ENCODE measurements around the gene ADNP2. TPM values are rescaled to one million over a fixed set of nuclear protein-coding genes. Genes with fewer than 3 reads are reported as not detected.
A peak's percentile ranks its signal among the peaks of the same experiment; 100 is the strongest.

Gene ADNP2
- total RNA-seq, 1 donor from 2014 or later = 28.4 TPM

DNA sequence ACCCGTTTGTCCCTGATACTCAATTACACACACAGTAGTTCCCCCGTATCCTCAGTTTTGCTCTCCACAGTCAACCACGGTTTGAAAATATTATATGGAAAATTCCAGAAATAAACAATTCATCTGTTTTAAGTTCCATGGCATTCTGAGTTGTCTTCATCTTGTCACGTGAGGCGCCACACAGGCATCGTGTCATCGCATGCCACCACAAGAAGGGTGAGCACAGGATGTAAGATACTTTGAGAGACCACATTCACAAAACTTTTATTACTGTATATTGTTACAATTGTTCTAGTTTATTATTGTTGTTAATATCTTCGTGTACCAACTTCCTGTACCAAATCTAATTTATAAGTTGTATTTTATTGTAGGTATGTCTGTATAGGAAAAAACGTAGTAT is 17.7 kb downstream of the ADNP2 start:
- no peak overlapping the region for H3K27ac Mint-ChIP-seq
- H3K4me3 Mint-ChIP-seq = no peak overlapping the region
- no peaks in the 10 kb centered on the region for H3K9me3 Mint-ChIP-seq
- H3K36me3 Mint-ChIP-seq = peaks cover 48% of the 10 kb centered on the region
- peaks cover 22% of the 10 kb centered on the region for H3K4me1 Mint-ChIP-seq (ENCODE audit: unreplicated experiment)
- no peak for TF ChIP-seq CTCF (conservative IDR thresholded peaks at IDR 0.05)
- no peaks in the 10 kb centered on the region for H3K27me3 Mint-ChIP-seq
- no peak for DNase-seq (ENCODE audit: extremely low spot score, unreplicated experiment)

GRCh38 chr18:80127635-80128034 is 18.6 kb downstream of the ADNP2 start:
- Mint-ChIP-seq H3K36me3 (peaks cover 47% of the 10 kb centered on the region), H3K4me1 (ENCODE audit: unreplicated experiment) (peaks cover 22% of the 10 kb centered on the region), H3K4me3 (no peak overlapping the region), H3K9me3 (no peaks in the 10 kb centered on the region), H3K27ac (no peak overlapping the region), H3K27me3 (no peaks in the 10 kb centered on the region)
- no peak for DNase-seq (ENCODE audit: extremely low spot score, unreplicated experiment)
- TF ChIP-seq CTCF (conservative IDR thresholded peaks at IDR 0.05) = no peak

DNA sequence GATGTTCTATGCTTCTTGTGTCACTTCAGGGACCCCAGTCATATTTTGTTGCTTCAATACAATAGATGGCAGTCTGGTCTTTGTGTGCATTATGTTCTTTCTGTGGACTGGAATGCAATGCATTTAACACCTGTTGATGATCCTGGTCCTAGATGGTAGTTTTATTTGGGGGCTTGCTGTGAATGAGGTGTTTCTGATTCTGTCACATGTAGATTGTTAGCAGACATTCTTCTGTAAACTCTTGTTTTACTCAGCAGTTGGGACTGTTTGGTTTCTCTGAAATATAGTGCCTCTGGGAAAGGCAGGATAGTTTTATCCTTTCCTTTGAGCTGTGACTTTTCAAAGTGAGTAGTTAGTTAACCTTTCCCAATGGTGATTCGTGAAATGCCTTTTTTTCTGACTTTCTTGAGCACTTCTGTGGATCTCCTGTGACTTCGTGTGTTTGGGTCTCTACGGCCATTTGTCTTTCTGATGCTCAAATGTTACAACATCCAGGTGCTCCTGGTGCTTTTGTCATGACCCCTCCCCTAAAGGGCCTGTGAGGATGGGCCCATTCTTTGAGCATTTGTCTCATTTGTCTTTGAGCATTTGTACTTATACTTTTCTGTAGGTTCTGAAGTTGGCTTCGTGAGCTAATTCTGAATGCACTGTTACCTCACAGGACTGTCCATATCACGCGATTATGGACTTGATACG is 20.8 kb downstream of the ADNP2 start:
- Mint-ChIP-seq H3K4me1 (ENCODE audit: unreplicated experiment) (peaks cover 17% of the 10 kb centered on the region), H3K4me3 (no peak overlapping the region), H3K36me3 (peaks cover 45% of the 10 kb centered on the region), H3K27me3 (no peaks in the 10 kb centered on the region), H3K27ac (no peak overlapping the region), H3K9me3 (no peaks in the 10 kb centered on the region)
- DNase-seq (ENCODE audit: extremely low spot score, unreplicated experiment) = no peak
- TF ChIP-seq CTCF (conservative IDR thresholded peaks at IDR 0.05) = no peak

- Mint-ChIP-seq H3K9me3 (no peaks in the 10 kb centered on the region), H3K4me3 (no peak overlapping the region), H3K27me3 (no peaks in the 10 kb centered on the region), H3K27ac (no peak overlapping the region), H3K4me1 (ENCODE audit: unreplicated experiment) (peaks cover 17% of the 10 kb centered on the region), H3K36me3 (peaks cover 45% of the 10 kb centered on the region)
- DNase-seq (ENCODE audit: extremely low spot score, unreplicated experiment) = no peak
- TF ChIP-seq CTCF (conservative IDR thresholded peaks at IDR 0.05) = no peak
Measured at GRCh38 chr18:80130555-80130954, 21.5 kb downstream of the ADNP2 start.

GRCh38 chr18:80132180-80132812 is 23.2 kb downstream of the ADNP2 start:
- Mint-ChIP-seq H3K4me3 (no peak overlapping the region), H3K36me3 (peaks cover 41% of the 10 kb centered on the region), H3K27ac (peak overlapping the region; percentile 21), H3K27me3 (no peaks in the 10 kb centered on the region), H3K4me1 (ENCODE audit: unreplicated experiment) (peaks cover 17% of the 10 kb centered on the region), H3K9me3 (no peaks in the 10 kb centered on the region)
- no peak for DNase-seq (ENCODE audit: extremely low spot score, unreplicated experiment)
- no peak for TF ChIP-seq CTCF (conservative IDR thresholded peaks at IDR 0.05)

Data from type B pancreatic cell (in vitro differentiated cells).